ENCODE measurements around the gene VPS35L. TPM values are rescaled to one million over a fixed set of nuclear protein-coding genes. Genes with fewer than 3 reads are reported as not detected.

VPS35L gene
- total and polyA plus RNA-seq, 2 experiments from 2014 or later: 47.5 to 52.8 TPM

- H3K36me3 ChIP-seq (replicated peaks; ENCODE audit: insufficient read depth, low read depth): no peaks in the 10 kb centered on the region
Observed at GRCh38 chr16:19654147-19654546, 98.6 kb downstream of the VPS35L start.

GRCh38 chr16:19655242-19655777, 99.8 kb downstream of the VPS35L start:
- no peak for TF ChIP-seq EZH2 (IDR thresholded peaks at IDR 0.05; ENCODE audit: borderline replicate concordance)
- no peak for TF ChIP-seq CTCF (IDR thresholded peaks at IDR 0.05; ENCODE audit: poor library complexity)
- TF ChIP-seq EZH2phosphoT487 (IDR thresholded peaks at IDR 0.05; ENCODE audit: low read depth, severe bottlenecking, unreplicated experiment): no peak
- no peaks in the 10 kb centered on the region for H3K9me2 ChIP-seq (replicated peaks; ENCODE audit: insufficient read depth)

More at GRCh38 chr16:19654147-19654546, 98.6 kb downstream of the VPS35L start:
- no peaks in the 10 kb centered on the region for H3K9me3 ChIP-seq (ENCODE audit: low read depth)
- H3K27me3 ChIP-seq: no peaks in the 10 kb centered on the region
- WGBS (ENCODE audit: low lambda C conversion rate, missing lambda C conversion rate): 95% methylated on average over 9 of the region's 9 CpGs
- peaks cover 3% of the 10 kb centered on the region for H3K4me1 ChIP-seq (ENCODE audit: insufficient read depth)
- no peak for DNase-seq (ENCODE audit: low spot score)
- no peak overlapping the region for H3K27ac ChIP-seq
- no peaks in the 10 kb centered on the region for H3K79me2 ChIP-seq
- TF ChIP-seq CTCF (IDR thresholded peaks at IDR 0.05; ENCODE audit: poor library complexity) (no peak), EZH2phosphoT487 (IDR thresholded peaks at IDR 0.05; ENCODE audit: low read depth, severe bottlenecking, unreplicated experiment) (no peak), EZH2 (IDR thresholded peaks at IDR 0.05; ENCODE audit: borderline replicate concordance) (no peak)
- H4K20me1 ChIP-seq (ENCODE audit: insufficient read depth, poor library complexity, severe bottlenecking): no peaks in the 10 kb centered on the region
- H3K9me2 ChIP-seq (replicated peaks; ENCODE audit: insufficient read depth): no peaks in the 10 kb centered on the region
- H2AFZ ChIP-seq: no peak overlapping the region
- no peak overlapping the region for H3K4me2 ChIP-seq
- no peak overlapping the region for H3K4me3 ChIP-seq

GRCh38 chr16:19657831-19658230, 102.3 kb downstream of the VPS35L start:
- Histone ChIP-seq H3K9me3 (ENCODE audit: low read depth) (peaks cover 3% of the 10 kb centered on the region), H3K4me3 (no peak overlapping the region), H3K4me1 (ENCODE audit: insufficient read depth) (no peaks in the 10 kb centered on the region), H3K36me3 (replicated peaks; ENCODE audit: insufficient read depth, low read depth) (no peaks in the 10 kb centered on the region), H3K4me2 (no peak overlapping the region), H4K20me1 (ENCODE audit: insufficient read depth, poor library complexity, severe bottlenecking) (no peaks in the 10 kb centered on the region), H3K27ac (no peak overlapping the region), H2AFZ (no peak overlapping the region), H3K27me3 (no peaks in the 10 kb centered on the region), H3K9me2 (replicated peaks; ENCODE audit: insufficient read depth) (no peaks in the 10 kb centered on the region), H3K79me2 (no peaks in the 10 kb centered on the region)
- WGBS (ENCODE audit: low lambda C conversion rate, missing lambda C conversion rate): 95% methylated on average over 4 of the region's 4 CpGs
- TF ChIP-seq CTCF (IDR thresholded peaks at IDR 0.05; ENCODE audit: poor library complexity) (no peak), EZH2 (IDR thresholded peaks at IDR 0.05; ENCODE audit: borderline replicate concordance) (no peak), EZH2phosphoT487 (IDR thresholded peaks at IDR 0.05; ENCODE audit: low read depth, severe bottlenecking, unreplicated experiment) (no peak)
- no peak for DNase-seq (ENCODE audit: low spot score)

More at GRCh38 chr16:19655242-19655777, 99.8 kb downstream of the VPS35L start:
- no peaks in the 10 kb centered on the region for H3K36me3 ChIP-seq (replicated peaks; ENCODE audit: insufficient read depth, low read depth)
- H4K20me1 ChIP-seq (ENCODE audit: insufficient read depth, poor library complexity, severe bottlenecking): no peaks in the 10 kb centered on the region
- no peaks in the 10 kb centered on the region for H3K27me3 ChIP-seq
- H3K4me3 ChIP-seq: no peak overlapping the region
- no peaks in the 10 kb centered on the region for H3K9me3 ChIP-seq (ENCODE audit: low read depth)
- H3K4me1 ChIP-seq (ENCODE audit: insufficient read depth): no peaks in the 10 kb centered on the region
- no peak overlapping the region for H3K4me2 ChIP-seq
- H2AFZ ChIP-seq: no peak overlapping the region
- H3K27ac ChIP-seq: no peak overlapping the region
- 92% methylated on average over 9 of the region's 9 CpGs for WGBS (ENCODE audit: low lambda C conversion rate, missing lambda C conversion rate)
- H3K79me2 ChIP-seq: no peaks in the 10 kb centered on the region
- DNase-seq (ENCODE audit: low spot score): no peak

All from hepatocyte (in vitro differentiated cells).